ENCODE data around the gene KLF11.
A peak's percentile ranks its signal among the peaks of the same experiment; 100 is the strongest.

KLF11 gene

GRCh38 chr2:10045561-10046355 is 2.4 kb downstream of the KLF11 start:
- DNase-seq: no peak

- no peak for DNase-seq
Measured at GRCh38 chr2:10046931-10047330, 3.6 kb downstream of the KLF11 start.

GRCh38 chr2:10047616-10048500 is 4.5 kb downstream of the KLF11 start:
- no peak for DNase-seq

- peak in 1 of 2 donors; percentile 63 for DNase-seq
Measured at GRCh38 chr2:10048501-10049171, 5.3 kb downstream of the KLF11 start.

- no peak for DNase-seq
Measured at GRCh38 chr2:10052216-10052615, 8.9 kb downstream of the KLF11 start.

GRCh38 chr2:10053351-10053750 is 10.0 kb downstream of the KLF11 start:
- DNase-seq: no peak

GRCh38 chr2:10054424-10054823 is 11.1 kb downstream of the KLF11 start:
- DNase-seq: no peak

GRCh38 chr2:10054976-10055375 is 11.6 kb downstream of the KLF11 start:
- no peak for DNase-seq

- no peak for DNase-seq
Measured at GRCh38 chr2:10056439-10056838, 13.1 kb downstream of the KLF11 start.

GRCh38 chr2:10057231-10058107 is 14.1 kb downstream of the KLF11 start:
- no peak for DNase-seq

- DNase-seq: no peak
Measured at GRCh38 chr2:10058251-10059015, 15.1 kb downstream of the KLF11 start.

- DNase-seq: no peak
Measured at GRCh38 chr2:10059016-10059351, 15.6 kb downstream of the KLF11 start.

GRCh38 chr2:10059552-10060335 is 16.4 kb downstream of the KLF11 start:
- no peak for DNase-seq

GRCh38 chr2:10061221-10061925 is 18.0 kb downstream of the KLF11 start:
- no peak for DNase-seq

- no peak for DNase-seq
Measured at GRCh38 chr2:10062931-10063365, 19.6 kb downstream of the KLF11 start.

- DNase-seq: no peak
Measured at GRCh38 chr2:10063566-10063965, 20.2 kb downstream of the KLF11 start.

GRCh38 chr2:10064932-10065772 is 21.8 kb downstream of the KLF11 start:
- DNase-seq: no peak

- no peak for DNase-seq
Measured at GRCh38 chr2:10065773-10066055, 22.4 kb downstream of the KLF11 start.

GRCh38 chr2:10067330-10067729 is 24.0 kb downstream of the KLF11 start:
- no peak for DNase-seq
